OCI-LY3 (cell line): ENCODE results near the gene APBB2.

Experiments used
- H2AFZ ChIP-seq: fragments of 200-600, 300-600 bp; shearing (Covaris generic); 2 replicates; pipeline ENCODE4 v1.6.0; 2014; ENCODE audit warnings: antibody characterized with exemption, low read depth, low read length
- H3K27ac ChIP-seq: fragments of 200-600, 300-600 bp; sonication (generic); 2 replicates; pipeline ENCODE4 v1.5.1; 2014; ENCODE audit warnings: mild to moderate bottlenecking, low read length, moderate library complexity, mixed read lengths
- H3K27me3 ChIP-seq: fragments of 200-600, 300-600 bp; sonication (generic); 2 replicates; pipeline ENCODE4 v1.6.1; 2014; ENCODE audit warnings: low read depth, low read length, mixed read lengths
- H3K36me3 ChIP-seq: fragments of 200-600, 300-600 bp; sonication (generic); replicated peaks from 2 replicates; pipeline ENCODE3; 2014; ENCODE audit warnings: low read depth, low read length, mixed read lengths
- H3K4me1 ChIP-seq: fragments of 300-600, 200-600 bp; sonication (generic); 2 replicates; pipeline ENCODE4 v1.6.1; 2014; ENCODE audit warnings: low read length, mixed read lengths
- H3K4me2 ChIP-seq: fragments of 200-600, 300-600 bp; sonication (generic); 2 replicates; pipeline ENCODE4 v1.6.1; 2014; ENCODE audit warnings: low read length, mixed read lengths
- H3K4me3 ChIP-seq: fragments of 300-600, 200-600 bp; sonication (generic); 2 replicates; pipeline ENCODE4 v1.5.1; 2014; ENCODE audit warnings: antibody characterized with exemption, mild to moderate bottlenecking, low read length, moderate library complexity
- H3K79me2 ChIP-seq: fragments of 300-600, 200-600 bp; shearing (Covaris generic); 2 replicates; pipeline ENCODE4 v1.6.1; 2014; ENCODE audit warnings: mild to moderate bottlenecking, low read length, mixed read lengths
- H3K9ac ChIP-seq: fragments of 300-600, 200-600 bp; shearing (Covaris generic); 2 replicates; pipeline ENCODE4 v1.6.0; 2014; ENCODE audit warnings: mild to moderate bottlenecking, low read length, moderate library complexity
- H3K9me3 ChIP-seq: fragments of 200-600, 300-600 bp; shearing (Covaris generic); 2 replicates; pipeline ENCODE4 v1.6.1; 2014; ENCODE audit warnings: low read length, mixed read lengths; ENCODE audit not compliant: insufficient read depth
- H4K20me1 ChIP-seq: fragments of 200-600, 300-600 bp; sonication (generic); 2 replicates; pipeline ENCODE4 v1.6.1; 2016; ENCODE audit warnings: low read length, mixed read lengths; ENCODE audit not compliant: insufficient read depth
- EZH2phosphoT487 ChIP-seq: fragments of 200-600 bp; shearing (Covaris generic); IDR thresholded peaks from 2 replicates; pipeline ENCODE4 v1.6.1; 2018; ENCODE audit warnings: antibody characterized with exemption, mixed run types, low read depth
- TF ChIP-seq, protein P1 (sequence below): fragments of 200-600, 300-600 bp; sonication (generic); IDR thresholded peaks from 2 replicates; pipeline ENCODE4 v1.5.1; 2014; ENCODE audit warnings: antibody characterized with exemption, low read length, low read depth

The APBB2 gene

GRCh38 chr4:40887764-40888131 is 326.6 kb downstream of the APBB2 start:
- no peaks in the 10 kb centered on the region for H3K36me3 ChIP-seq
- no peak overlapping the region for H3K4me3 ChIP-seq
- no peaks in the 10 kb centered on the region for H3K79me2 ChIP-seq
- H3K4me1 ChIP-seq = no peaks in the 10 kb centered on the region
- no peaks in the 10 kb centered on the region for H3K9me3 ChIP-seq
- no peaks in the 10 kb centered on the region for H4K20me1 ChIP-seq
- TF ChIP-seq EZH2phosphoT487 = no peak
- TF ChIP-seq, protein P1, sequence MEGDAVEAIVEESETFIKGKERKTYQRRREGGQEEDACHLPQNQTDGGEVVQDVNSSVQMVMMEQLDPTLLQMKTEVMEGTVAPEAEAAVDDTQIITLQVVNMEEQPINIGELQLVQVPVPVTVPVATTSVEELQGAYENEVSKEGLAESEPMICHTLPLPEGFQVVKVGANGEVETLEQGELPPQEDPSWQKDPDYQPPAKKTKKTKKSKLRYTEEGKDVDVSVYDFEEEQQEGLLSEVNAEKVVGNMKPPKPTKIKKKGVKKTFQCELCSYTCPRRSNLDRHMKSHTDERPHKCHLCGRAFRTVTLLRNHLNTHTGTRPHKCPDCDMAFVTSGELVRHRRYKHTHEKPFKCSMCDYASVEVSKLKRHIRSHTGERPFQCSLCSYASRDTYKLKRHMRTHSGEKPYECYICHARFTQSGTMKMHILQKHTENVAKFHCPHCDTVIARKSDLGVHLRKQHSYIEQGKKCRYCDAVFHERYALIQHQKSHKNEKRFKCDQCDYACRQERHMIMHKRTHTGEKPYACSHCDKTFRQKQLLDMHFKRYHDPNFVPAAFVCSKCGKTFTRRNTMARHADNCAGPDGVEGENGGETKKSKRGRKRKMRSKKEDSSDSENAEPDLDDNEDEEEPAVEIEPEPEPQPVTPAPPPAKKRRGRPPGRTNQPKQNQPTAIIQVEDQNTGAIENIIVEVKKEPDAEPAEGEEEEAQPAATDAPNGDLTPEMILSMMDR = no peak
- H3K9ac ChIP-seq = no peak overlapping the region
- no peak overlapping the region for H2AFZ ChIP-seq
- peaks cover 7% of the 10 kb centered on the region for H3K27me3 ChIP-seq
- no peak overlapping the region for H3K27ac ChIP-seq
- H3K4me2 ChIP-seq = no peak overlapping the region

GRCh38 chr4:40886931-40887763 is 327.2 kb downstream of the APBB2 start:
- Histone ChIP-seq H3K4me3 (no peak overlapping the region), H3K4me2 (no peak overlapping the region), H3K79me2 (no peaks in the 10 kb centered on the region), H3K36me3 (no peaks in the 10 kb centered on the region), H3K4me1 (no peaks in the 10 kb centered on the region), H2AFZ (no peak overlapping the region), H3K9ac (no peak overlapping the region), H4K20me1 (no peaks in the 10 kb centered on the region), H3K27ac (no peak overlapping the region), H3K27me3 (peaks cover 7% of the 10 kb centered on the region), H3K9me3 (no peaks in the 10 kb centered on the region)
- TF ChIP-seq, protein P1 = no peak
- TF ChIP-seq EZH2phosphoT487 = no peak

- no peak for TF ChIP-seq EZH2phosphoT487
- TF ChIP-seq, protein P1 = no peak
- Histone ChIP-seq H3K4me2 (no peak overlapping the region), H3K4me3 (no peak overlapping the region)
Measured at GRCh38 chr4:40881851-40882250, 332.5 kb downstream of the APBB2 start.

GRCh38 chr4:40881096-40881495 is 333.2 kb downstream of the APBB2 start:
- no peaks in the 10 kb centered on the region for H4K20me1 ChIP-seq
- H2AFZ ChIP-seq = no peak overlapping the region
- H3K27ac ChIP-seq = no peak overlapping the region
- no peaks in the 10 kb centered on the region for H3K9me3 ChIP-seq
- H3K79me2 ChIP-seq = no peaks in the 10 kb centered on the region
- no peak overlapping the region for H3K4me3 ChIP-seq
- H3K36me3 ChIP-seq = no peaks in the 10 kb centered on the region
- peaks cover 22% of the 10 kb centered on the region for H3K27me3 ChIP-seq
- no peak overlapping the region for H3K4me2 ChIP-seq
- H3K4me1 ChIP-seq = no peaks in the 10 kb centered on the region
- TF ChIP-seq, protein P1 = no peak
- TF ChIP-seq EZH2phosphoT487 = no peak
- H3K9ac ChIP-seq = no peak overlapping the region

More at GRCh38 chr4:40881851-40882250, 332.5 kb downstream of the APBB2 start:
- H3K27ac ChIP-seq = no peak overlapping the region
- H3K9me3 ChIP-seq = no peaks in the 10 kb centered on the region
- H2AFZ ChIP-seq = no peak overlapping the region
- H3K36me3 ChIP-seq = no peaks in the 10 kb centered on the region
- H3K9ac ChIP-seq = no peak overlapping the region
- no peaks in the 10 kb centered on the region for H3K79me2 ChIP-seq
- H3K4me1 ChIP-seq = no peaks in the 10 kb centered on the region
- peaks cover 22% of the 10 kb centered on the region for H3K27me3 ChIP-seq
- H4K20me1 ChIP-seq = no peaks in the 10 kb centered on the region
